Mucosa of rectum (tissue), 2 donors: ENCODE results near the gene ACTL8.

Experiments used
- H3K27ac ChIP-seq, 2 donors: one replicate each; pipeline ENCODE4 v1.7.0; 2013; ENCODE audit warnings: inconsistent platforms in 2 of 2, low read depth in 2 of 2, low read length in 2 of 2
- H3K27me3 ChIP-seq, 2 donors: one replicate each; pipeline ENCODE4 v1.7.0; 2013; ENCODE audit warnings: low read length in 2 of 2; ENCODE audit not compliant: control insufficient read depth in 2 of 2, insufficient read depth in 2 of 2
- H3K36me3 ChIP-seq, 2 donors: one replicate each; pipeline ENCODE4 v1.7.0; 2013; ENCODE audit warnings: low read length in 2 of 2; ENCODE audit not compliant: control insufficient read depth in 2 of 2, insufficient read depth in 2 of 2
- H3K4me1 ChIP-seq, 2 donors: one replicate each; pipeline ENCODE4 v1.7.0; 2013; ENCODE audit warnings: low read length in 2 of 2, mild to moderate bottlenecking in 1 of 2; ENCODE audit not compliant: control insufficient read depth in 2 of 2, insufficient read depth in 2 of 2
- H3K4me3 ChIP-seq, 2 donors: one replicate each; pipeline ENCODE4 v1.7.0; 2013; ENCODE audit warnings: low read length in 2 of 2
- H3K9ac ChIP-seq, 2 donors: one replicate each; pipeline ENCODE4 v1.7.0; 2013; ENCODE audit warnings: low read length in 2 of 2, low read depth in 1 of 2, mild to moderate bottlenecking in 1 of 2
- H3K9me3 ChIP-seq, 2 donors: one replicate each; pipeline ENCODE4 v1.7.0; 2013; ENCODE audit warnings: low read length in 2 of 2; ENCODE audit not compliant: control insufficient read depth in 2 of 2
- donor health status: healthy.
- donor health status: Normal muscosa, but diverticular disease.

The ACTL8 gene

DNA sequence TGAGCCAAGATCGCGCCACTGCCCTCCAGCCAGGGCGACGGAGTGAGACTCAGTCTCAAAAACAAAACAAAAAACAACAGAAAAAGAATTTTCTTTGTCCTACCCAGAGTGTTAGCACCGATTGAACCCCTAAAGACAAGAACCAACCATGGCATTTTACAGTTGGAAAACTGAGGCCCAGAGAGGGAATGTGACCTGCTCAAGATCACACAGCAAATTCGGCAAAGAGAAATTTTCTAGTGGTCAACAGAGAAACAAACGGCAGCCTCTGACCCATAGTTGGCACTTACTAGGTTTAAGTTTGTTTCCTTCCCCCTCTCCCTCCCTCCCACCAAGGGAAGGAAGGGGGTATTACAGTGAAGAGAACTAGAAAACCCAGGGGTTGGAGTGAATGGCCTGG lies 20.5 kb upstream of the ACTL8 start:
- Histone ChIP-seq H3K36me3 (no peaks in the 10 kb centered on the region), H3K9ac (no peak overlapping the region), H3K9me3 (no peaks in the 10 kb centered on the region), H3K4me3 (no peak overlapping the region), H3K27me3 (no peaks in the 10 kb centered on the region), H3K27ac (no peak overlapping the region), H3K4me1 (no peaks in the 10 kb centered on the region)

- H3K36me3 ChIP-seq = no peaks in the 10 kb centered on the region
- H3K27me3 ChIP-seq = peaks cover 0 to 3% of the 10 kb centered on the region in 2 donors
- no peak overlapping the region for H3K9ac ChIP-seq
- H3K27ac ChIP-seq = no peak overlapping the region
- H3K4me1 ChIP-seq = no peaks in the 10 kb centered on the region
- H3K4me3 ChIP-seq = no peak overlapping the region
- H3K9me3 ChIP-seq = no peaks in the 10 kb centered on the region
Measured at GRCh38 chr1:17735348-17735747, 19.8 kb upstream of the ACTL8 start.

DNA sequence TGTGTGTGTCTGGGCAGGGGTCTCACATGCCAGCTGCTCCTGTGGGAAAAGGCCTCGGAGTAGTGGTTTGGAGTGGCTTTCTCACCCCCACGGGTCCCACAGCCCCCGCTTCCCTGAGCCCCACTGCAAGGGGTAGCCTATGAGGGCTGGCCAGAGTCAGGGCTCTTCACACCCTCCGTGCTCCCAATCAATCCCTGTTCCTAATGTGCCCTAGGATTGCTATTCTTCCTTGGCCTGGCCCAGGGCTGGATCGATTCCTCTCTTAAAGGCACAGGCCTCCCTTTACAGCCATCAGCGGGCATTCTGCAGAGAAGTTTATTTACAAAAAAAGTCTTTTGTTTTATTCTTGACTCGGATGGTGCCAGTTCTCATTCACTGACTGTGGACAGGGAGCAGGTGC lies 19.3 kb upstream of the ACTL8 start:
- Histone ChIP-seq H3K9ac (no peak overlapping the region), H3K27ac (no peak overlapping the region), H3K27me3 (peaks cover 0 to 3% of the 10 kb centered on the region in 2 donors), H3K9me3 (no peaks in the 10 kb centered on the region), H3K36me3 (no peaks in the 10 kb centered on the region), H3K4me1 (no peaks in the 10 kb centered on the region), H3K4me3 (no peak overlapping the region)

DNA sequence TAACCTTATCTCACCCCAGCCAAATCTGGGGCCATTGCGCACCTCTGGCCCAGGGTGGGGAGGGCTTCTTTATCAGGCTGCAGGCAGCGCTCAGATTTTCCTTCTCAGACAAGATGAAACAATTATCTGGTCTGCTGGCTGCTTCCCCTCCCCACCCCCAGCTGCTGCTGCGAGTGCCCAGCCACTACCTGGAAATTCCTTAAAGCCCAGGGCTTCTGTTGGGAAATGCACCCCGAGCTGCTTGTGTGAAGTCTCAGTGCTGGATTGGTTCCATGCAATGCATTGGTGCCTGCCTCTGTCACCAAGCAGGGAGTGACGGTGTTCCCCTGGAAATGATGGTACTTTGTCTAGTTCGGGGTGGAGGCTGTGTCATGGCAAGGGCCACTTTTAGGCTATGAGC lies 18.5 kb upstream of the ACTL8 start:
- H3K9me3 ChIP-seq = no peaks in the 10 kb centered on the region
- H3K36me3 ChIP-seq = no peaks in the 10 kb centered on the region
- no peak overlapping the region for H3K27ac ChIP-seq
- peaks cover 0 to 3% of the 10 kb centered on the region in 2 donors for H3K27me3 ChIP-seq
- H3K4me3 ChIP-seq = no peak overlapping the region
- H3K9ac ChIP-seq = no peak overlapping the region
- no peaks in the 10 kb centered on the region for H3K4me1 ChIP-seq

DNA sequence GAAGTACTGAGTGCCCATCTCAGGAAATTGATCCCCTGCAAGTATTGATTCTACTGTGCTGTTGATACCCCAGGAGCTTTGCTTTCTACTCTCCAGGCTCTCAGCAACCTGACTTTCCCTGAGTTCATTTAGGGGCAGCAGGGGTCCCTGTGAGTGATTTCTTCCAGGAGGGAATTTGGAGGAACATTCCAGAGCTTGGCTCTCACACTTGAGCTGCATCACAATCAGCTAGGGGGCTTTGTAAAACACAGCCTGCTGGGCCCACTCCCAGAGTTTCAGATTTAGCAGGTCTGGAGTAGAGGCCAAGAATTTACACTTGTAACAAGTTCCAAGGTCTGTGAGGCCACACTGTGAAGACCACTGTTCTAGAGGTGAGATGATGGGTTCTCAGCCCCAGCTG lies 16.1 kb upstream of the ACTL8 start:
- Histone ChIP-seq H3K9ac (no peak overlapping the region), H3K36me3 (no peaks in the 10 kb centered on the region), H3K9me3 (no peaks in the 10 kb centered on the region), H3K4me1 (no peaks in the 10 kb centered on the region), H3K4me3 (no peak overlapping the region), H3K27ac (no peak overlapping the region), H3K27me3 (peaks cover 2 to 3% of the 10 kb centered on the region in 2 donors)

GRCh38 chr1:17741052-17741451 lies 14.1 kb upstream of the ACTL8 start:
- no peaks in the 10 kb centered on the region for H3K36me3 ChIP-seq
- no peaks in the 10 kb centered on the region for H3K4me1 ChIP-seq
- no peak overlapping the region for H3K27ac ChIP-seq
- H3K9me3 ChIP-seq = no peaks in the 10 kb centered on the region
- no peak overlapping the region for H3K4me3 ChIP-seq
- H3K27me3 ChIP-seq = peaks cover 3 to 5% of the 10 kb centered on the region in 2 donors
- H3K9ac ChIP-seq = no peak overlapping the region

GRCh38 chr1:17742583-17742982 lies 12.6 kb upstream of the ACTL8 start:
- Histone ChIP-seq H3K9ac (no peak overlapping the region), H3K27ac (no peak overlapping the region), H3K4me1 (no peaks in the 10 kb centered on the region), H3K9me3 (no peaks in the 10 kb centered on the region), H3K36me3 (no peaks in the 10 kb centered on the region), H3K4me3 (no peak overlapping the region), H3K27me3 (peaks cover 3 to 5% of the 10 kb centered on the region in 2 donors)

DNA sequence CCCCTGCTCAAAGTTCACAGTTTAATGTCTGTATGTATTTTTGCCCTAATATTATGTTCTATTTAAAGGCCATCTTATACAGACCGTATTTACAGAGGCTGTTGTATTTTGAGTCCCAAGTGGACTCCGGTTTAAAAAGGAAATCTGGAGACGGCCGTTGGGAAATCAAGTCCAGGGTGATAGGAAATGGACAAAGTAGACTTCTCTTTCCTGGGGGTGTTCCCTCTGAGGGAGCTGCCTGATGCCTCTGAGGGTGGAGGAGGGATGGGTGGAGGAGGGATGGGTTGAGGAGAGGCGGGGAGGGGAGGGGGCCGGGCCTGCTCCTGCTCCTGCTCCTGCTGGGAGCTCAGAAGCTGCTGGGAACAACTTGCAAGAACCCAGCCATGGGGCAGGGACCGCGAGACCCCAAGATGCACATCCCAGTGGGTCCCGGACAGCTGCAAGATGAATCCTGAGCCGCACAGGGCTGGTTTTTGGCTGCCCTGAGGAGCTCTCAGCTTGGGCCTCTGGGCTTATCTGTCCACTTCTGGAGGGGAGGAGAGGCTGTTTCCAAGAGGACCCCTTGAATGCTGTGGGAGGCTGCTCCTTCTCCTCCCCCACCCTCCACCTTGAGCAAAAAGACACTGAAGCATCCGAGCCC lies 12.0 kb upstream of the ACTL8 start:
- Histone ChIP-seq H3K4me3 (no peak overlapping the region), H3K9ac (no peak overlapping the region), H3K4me1 (no peaks in the 10 kb centered on the region), H3K27me3 (peaks cover 3 to 5% of the 10 kb centered on the region in 2 donors), H3K27ac (no peak overlapping the region), H3K36me3 (no peaks in the 10 kb centered on the region), H3K9me3 (no peaks in the 10 kb centered on the region)

DNA sequence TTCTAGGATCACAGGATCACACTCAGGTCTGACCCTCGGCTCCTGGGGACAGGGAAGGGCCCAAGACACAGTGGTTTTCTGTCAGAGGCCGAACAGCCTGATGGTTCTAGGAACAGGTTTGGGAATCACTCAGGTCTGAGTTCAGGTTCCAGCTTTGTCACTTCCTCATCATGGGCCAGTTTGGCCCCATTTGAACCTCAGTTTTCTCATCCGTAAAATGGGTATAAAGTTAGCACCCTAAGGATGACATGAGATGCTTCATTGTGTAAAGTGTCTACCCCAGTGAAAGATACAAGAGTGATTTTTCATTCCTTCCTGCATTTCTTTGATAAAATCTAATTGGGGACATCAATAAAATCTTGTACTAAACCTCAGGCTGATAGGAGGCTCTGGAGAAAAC lies 11.2 kb upstream of the ACTL8 start:
- H3K9ac ChIP-seq = no peak overlapping the region
- no peak overlapping the region for H3K4me3 ChIP-seq
- H3K9me3 ChIP-seq = no peaks in the 10 kb centered on the region
- H3K4me1 ChIP-seq = no peaks in the 10 kb centered on the region
- peaks cover 3 to 5% of the 10 kb centered on the region in 2 donors for H3K27me3 ChIP-seq
- H3K36me3 ChIP-seq = no peaks in the 10 kb centered on the region
- H3K27ac ChIP-seq = no peak overlapping the region

- no peak overlapping the region for H3K9ac ChIP-seq
- peaks cover 2 to 5% of the 10 kb centered on the region in 2 donors for H3K27me3 ChIP-seq
- H3K4me3 ChIP-seq = no peak overlapping the region
- no peaks in the 10 kb centered on the region for H3K9me3 ChIP-seq
- no peak overlapping the region for H3K27ac ChIP-seq
- no peaks in the 10 kb centered on the region for H3K4me1 ChIP-seq
- H3K36me3 ChIP-seq = no peaks in the 10 kb centered on the region
Measured at GRCh38 chr1:17744666-17745478, 10.3 kb upstream of the ACTL8 start.
